Skeletal muscle tissue (tissue), 4 donors: ENCODE measurements around the gene EPB42. TPM values are rescaled to one million over a fixed set of nuclear protein-coding genes. Genes with fewer than 3 reads are reported as not detected.

Source experiments
- H3K27ac ChIP-seq: one replicate; pipeline ENCODE4 v1.7.0; 2013; ENCODE audit warnings: mild to moderate bottlenecking, low read depth, low read length, inconsistent platforms
- H3K27me3 ChIP-seq, 3 donors: one replicate each; pipeline ENCODE4 v1.7.0; 2013; ENCODE audit warnings: low read length in 3 of 3; ENCODE audit not compliant: control insufficient read depth in 3 of 3, insufficient read depth in 3 of 3
- H3K36me3 ChIP-seq, 3 donors: one replicate each; pipeline ENCODE4 v1.7.0; 2013; ENCODE audit warnings: low read length in 3 of 3; ENCODE audit not compliant: control insufficient read depth in 3 of 3, insufficient read depth in 3 of 3
- H3K4me1 ChIP-seq, 3 donors: one replicate each; pipeline ENCODE4 v1.7.0; 2013; ENCODE audit warnings: low read length in 3 of 3, mild to moderate bottlenecking in 3 of 3; ENCODE audit not compliant: control insufficient read depth in 3 of 3, insufficient read depth in 3 of 3
- H3K4me3 ChIP-seq, 3 donors: one replicate each; pipeline ENCODE4 v1.7.0; 2013; ENCODE audit warnings: low read length in 3 of 3
- H3K9ac ChIP-seq, 3 donors: one replicate each; pipeline ENCODE4 v1.7.0; 2013; ENCODE audit warnings: low read length in 3 of 3, mild to moderate bottlenecking in 3 of 3, moderate library complexity in 2 of 3, low read depth in 1 of 3
- H3K9me3 ChIP-seq, 3 donors: one replicate each; pipeline ENCODE4 v1.7.0; 2013; ENCODE audit warnings: low read length in 3 of 3; ENCODE audit not compliant: control insufficient read depth in 3 of 3
- total RNA-seq: library from RNA; depleted of rRNA; stranded (reverse); fragments of >200 nt; gene quantifications from one replicate; pipeline ENCODE4 v1.2.3, GENCODE V29; 2014
- donor health status: Osteomylitis.

The EPB42 gene
- total RNA-seq, 1 donor from 2014 or later = 13.6 TPM

GRCh38 chr15:43255376-43255775, 34.6 kb upstream of the EPB42 start:
- Histone ChIP-seq H3K36me3 (no peaks in the 10 kb centered on the region), H3K27ac (no peak overlapping the region), H3K9me3 (no peaks in the 10 kb centered on the region), H3K9ac (no peak overlapping the region), H3K4me1 (peaks cover 0 to 5% (median 4%) of the 10 kb centered on the region in 3 donors), H3K27me3 (no peaks in the 10 kb centered on the region), H3K4me3 (no peak overlapping the region)

- Histone ChIP-seq H3K27ac (no peak overlapping the region), H3K27me3 (no peaks in the 10 kb centered on the region), H3K4me3 (no peak overlapping the region), H3K4me1 (peaks cover 0 to 5% (median 4%) of the 10 kb centered on the region in 3 donors), H3K9ac (no peak overlapping the region), H3K9me3 (no peaks in the 10 kb centered on the region), H3K36me3 (no peaks in the 10 kb centered on the region)
Observed at GRCh38 chr15:43253431-43254403, 32.9 kb upstream of the EPB42 start.

- Histone ChIP-seq H3K9ac (no peak overlapping the region), H3K27me3 (no peaks in the 10 kb centered on the region), H3K27ac (no peak overlapping the region)
Observed at GRCh38 chr15:43251871-43252250, 31.0 kb upstream of the EPB42 start.

GRCh38 chr15:43251185-43251870, 30.5 kb upstream of the EPB42 start:
- no peaks in the 10 kb centered on the region for H3K36me3 ChIP-seq
- no peak overlapping the region for H3K27ac ChIP-seq
- H3K9ac ChIP-seq = no peak overlapping the region
- no peaks in the 10 kb centered on the region for H3K27me3 ChIP-seq
- H3K4me3 ChIP-seq = no peak overlapping the region
- H3K9me3 ChIP-seq = no peaks in the 10 kb centered on the region
- peaks cover 0 to 5% (median 4%) of the 10 kb centered on the region in 3 donors for H3K4me1 ChIP-seq

More at GRCh38 chr15:43251871-43252250, 31.0 kb upstream of the EPB42 start:
- Histone ChIP-seq H3K4me1 (peaks cover 0 to 5% (median 4%) of the 10 kb centered on the region in 3 donors), H3K36me3 (no peaks in the 10 kb centered on the region), H3K4me3 (no peak overlapping the region), H3K9me3 (no peaks in the 10 kb centered on the region)

GRCh38 chr15:43250785-43251184, 30.0 kb upstream of the EPB42 start:
- Histone ChIP-seq H3K27ac (no peak overlapping the region), H3K4me1 (peaks cover 0 to 5% (median 4%) of the 10 kb centered on the region in 3 donors), H3K9ac (no peak overlapping the region), H3K4me3 (no peak overlapping the region), H3K36me3 (no peaks in the 10 kb centered on the region), H3K27me3 (no peaks in the 10 kb centered on the region), H3K9me3 (no peaks in the 10 kb centered on the region)

GRCh38 chr15:43249699-43250203, 28.9 kb upstream of the EPB42 start:
- peaks cover 0 to 5% (median 4%) of the 10 kb centered on the region in 3 donors for H3K4me1 ChIP-seq
- H3K27me3 ChIP-seq = no peaks in the 10 kb centered on the region
- H3K27ac ChIP-seq = no peak overlapping the region
- H3K9ac ChIP-seq = no peak overlapping the region
- H3K9me3 ChIP-seq = no peaks in the 10 kb centered on the region
- H3K4me3 ChIP-seq = no peak overlapping the region
- no peaks in the 10 kb centered on the region for H3K36me3 ChIP-seq

GRCh38 chr15:43249236-43249635, 28.4 kb upstream of the EPB42 start:
- Histone ChIP-seq H3K4me1 (peaks cover 0 to 5% (median 4%) of the 10 kb centered on the region in 3 donors), H3K27me3 (no peaks in the 10 kb centered on the region), H3K27ac (no peak overlapping the region), H3K4me3 (no peak overlapping the region), H3K9ac (no peak overlapping the region), H3K9me3 (no peaks in the 10 kb centered on the region), H3K36me3 (no peaks in the 10 kb centered on the region)

GRCh38 chr15:43246261-43246774, 25.5 kb upstream of the EPB42 start:
- Histone ChIP-seq H3K4me1 (no peaks in the 10 kb centered on the region), H3K9ac (no peak overlapping the region), H3K36me3 (no peaks in the 10 kb centered on the region), H3K27me3 (no peaks in the 10 kb centered on the region), H3K9me3 (no peaks in the 10 kb centered on the region), H3K27ac (no peak overlapping the region), H3K4me3 (no peak overlapping the region)

GRCh38 chr15:43244092-43244491, 23.3 kb upstream of the EPB42 start:
- Histone ChIP-seq H3K4me1 (peaks cover under 1 to 11% (median 8%) of the 10 kb centered on the region in 3 donors), H3K36me3 (no peaks in the 10 kb centered on the region), H3K9me3 (no peaks in the 10 kb centered on the region), H3K27ac (no peak overlapping the region), H3K9ac (no peak overlapping the region), H3K27me3 (no peaks in the 10 kb centered on the region), H3K4me3 (no peak overlapping the region)
